ENCODE results near the gene HYLS1. TPM values are rescaled to one million over a fixed set of nuclear protein-coding genes. Genes with fewer than 3 reads are reported as not detected.

The HYLS1 gene
- total RNA-seq, 1 donor from 2014 or later = 3.7 TPM

- H3K27ac ChIP-seq = no peak overlapping the region
- H3K36me3 ChIP-seq = no peaks in the 10 kb centered on the region
- TF ChIP-seq CTCF (IDR thresholded peaks at IDR 0.05) (no peak), POLR2A (IDR thresholded peaks at IDR 0.05) (no peak), POLR2AphosphoS5 (IDR thresholded peaks at IDR 0.05; ENCODE audit: insufficient read depth in 1 of 2, low read depth in 1 of 2) (no peak)
- H3K9me3 ChIP-seq = no peaks in the 10 kb centered on the region
- no peaks in the 10 kb centered on the region for H3K27me3 ChIP-seq
- intact Hi-C loops (cut with DNase I) = no loop called here
- H3K4me1 ChIP-seq = no peaks in the 10 kb centered on the region
- DNase-seq (ENCODE audit: extremely low spot score in 2 of 2) = no peak
- H3K4me3 ChIP-seq = no peak overlapping the region
Observed at GRCh38 chr11:125869521-125869920, 17.9 kb upstream of the HYLS1 start.

GRCh38 chr11:125871391-125872137 is 15.9 kb upstream of the HYLS1 start:
- Histone ChIP-seq H3K36me3 (no peaks in the 10 kb centered on the region), H3K9me3 (no peaks in the 10 kb centered on the region), H3K4me1 (no peaks in the 10 kb centered on the region), H3K27me3 (no peaks in the 10 kb centered on the region), H3K27ac (no peak overlapping the region), H3K4me3 (no peak overlapping the region)
- no peak for DNase-seq (ENCODE audit: extremely low spot score in 2 of 2)
- no peak for TF ChIP-seq POLR2A (IDR thresholded peaks at IDR 0.05)
- TF ChIP-seq CTCF (IDR thresholded peaks at IDR 0.05) = no peak
- TF ChIP-seq POLR2AphosphoS5 (IDR thresholded peaks at IDR 0.05; ENCODE audit: insufficient read depth in 1 of 2, low read depth in 1 of 2) = no peak
- intact Hi-C loops (cut with DNase I) = no loop called here

GRCh38 chr11:125872138-125872491 is 15.4 kb upstream of the HYLS1 start:
- Histone ChIP-seq H3K36me3 (no peaks in the 10 kb centered on the region), H3K27ac (no peak overlapping the region), H3K27me3 (no peaks in the 10 kb centered on the region), H3K9me3 (no peaks in the 10 kb centered on the region), H3K4me1 (no peaks in the 10 kb centered on the region), H3K4me3 (no peak overlapping the region)
- intact Hi-C loops (cut with DNase I) = no loop called here
- DNase-seq (ENCODE audit: extremely low spot score in 2 of 2) = no peak
- TF ChIP-seq POLR2A (IDR thresholded peaks at IDR 0.05) = no peak
- no peak for TF ChIP-seq CTCF (IDR thresholded peaks at IDR 0.05)
- TF ChIP-seq POLR2AphosphoS5 (IDR thresholded peaks at IDR 0.05; ENCODE audit: insufficient read depth in 1 of 2, low read depth in 1 of 2) = no peak

GRCh38 chr11:125873881-125874555 is 13.4 kb upstream of the HYLS1 start:
- Histone ChIP-seq H3K4me1 (no peaks in the 10 kb centered on the region), H3K4me3 (no peak overlapping the region), H3K27ac (no peak overlapping the region), H3K27me3 (no peaks in the 10 kb centered on the region), H3K36me3 (no peaks in the 10 kb centered on the region), H3K9me3 (no peaks in the 10 kb centered on the region)
- intact Hi-C loops (cut with DNase I) = no loop called here
- no peak for TF ChIP-seq CTCF (IDR thresholded peaks at IDR 0.05)
- TF ChIP-seq POLR2AphosphoS5 (IDR thresholded peaks at IDR 0.05; ENCODE audit: insufficient read depth in 1 of 2, low read depth in 1 of 2) = no peak
- TF ChIP-seq POLR2A (IDR thresholded peaks at IDR 0.05) = no peak
- no peak for DNase-seq (ENCODE audit: extremely low spot score in 2 of 2)

- H3K9me3 ChIP-seq = no peaks in the 10 kb centered on the region
- intact Hi-C loops (cut with DNase I) = no loop called here
- no peaks in the 10 kb centered on the region for H3K36me3 ChIP-seq
- TF ChIP-seq POLR2AphosphoS5 (IDR thresholded peaks at IDR 0.05; ENCODE audit: insufficient read depth in 1 of 2, low read depth in 1 of 2) (no peak), CTCF (IDR thresholded peaks at IDR 0.05) (peak; percentile 30 to 53 (median 49))
- no peak overlapping the region for H3K4me3 ChIP-seq
- no peaks in the 10 kb centered on the region for H3K27me3 ChIP-seq
- no peak for DNase-seq (ENCODE audit: extremely low spot score in 2 of 2)
- H3K4me1 ChIP-seq = no peaks in the 10 kb centered on the region
- no peak overlapping the region for H3K27ac ChIP-seq
Observed at GRCh38 chr11:125874556-125875124, 12.8 kb upstream of the HYLS1 start.
